ENCODE measurements around the gene CRYZL1.

DNA sequence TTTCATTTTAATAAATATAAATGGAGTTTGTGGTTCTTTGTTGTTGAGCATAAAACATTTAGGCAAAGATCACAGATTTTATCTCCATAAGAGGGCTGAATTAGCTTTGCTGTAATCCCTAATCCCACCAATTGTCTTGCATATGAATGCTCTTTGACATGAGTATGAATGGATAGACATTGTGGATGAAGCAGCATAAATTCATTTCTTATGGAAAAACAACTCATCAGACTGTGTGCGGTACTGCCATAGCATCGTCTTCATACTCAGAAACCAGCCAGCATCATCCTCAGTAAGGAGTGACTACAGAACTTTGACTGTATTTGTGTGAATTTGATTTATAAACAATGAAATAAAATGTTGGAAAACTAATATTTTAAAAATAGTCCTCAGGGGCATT is 79.2 kb downstream of the CRYZL1 start:
- TF ChIP-seq, protein P1, sequence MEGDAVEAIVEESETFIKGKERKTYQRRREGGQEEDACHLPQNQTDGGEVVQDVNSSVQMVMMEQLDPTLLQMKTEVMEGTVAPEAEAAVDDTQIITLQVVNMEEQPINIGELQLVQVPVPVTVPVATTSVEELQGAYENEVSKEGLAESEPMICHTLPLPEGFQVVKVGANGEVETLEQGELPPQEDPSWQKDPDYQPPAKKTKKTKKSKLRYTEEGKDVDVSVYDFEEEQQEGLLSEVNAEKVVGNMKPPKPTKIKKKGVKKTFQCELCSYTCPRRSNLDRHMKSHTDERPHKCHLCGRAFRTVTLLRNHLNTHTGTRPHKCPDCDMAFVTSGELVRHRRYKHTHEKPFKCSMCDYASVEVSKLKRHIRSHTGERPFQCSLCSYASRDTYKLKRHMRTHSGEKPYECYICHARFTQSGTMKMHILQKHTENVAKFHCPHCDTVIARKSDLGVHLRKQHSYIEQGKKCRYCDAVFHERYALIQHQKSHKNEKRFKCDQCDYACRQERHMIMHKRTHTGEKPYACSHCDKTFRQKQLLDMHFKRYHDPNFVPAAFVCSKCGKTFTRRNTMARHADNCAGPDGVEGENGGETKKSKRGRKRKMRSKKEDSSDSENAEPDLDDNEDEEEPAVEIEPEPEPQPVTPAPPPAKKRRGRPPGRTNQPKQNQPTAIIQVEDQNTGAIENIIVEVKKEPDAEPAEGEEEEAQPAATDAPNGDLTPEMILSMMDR (IDR thresholded peaks at IDR 0.05): no peak
- TF ChIP-seq POLR2A (IDR thresholded peaks at IDR 0.05): no peak
